GM19193 (cell line): ENCODE data around the gene ANKRD66.

Experiments used
- POLR2A ChIP-seq: IDR thresholded peaks from 4 replicates; pipeline ENCODE4 v1.6.1; 2011; ENCODE audit not compliant: insufficient read depth, insufficient read length; ENCODE audit errors: extremely low read depth

The ANKRD66 gene

DNA sequence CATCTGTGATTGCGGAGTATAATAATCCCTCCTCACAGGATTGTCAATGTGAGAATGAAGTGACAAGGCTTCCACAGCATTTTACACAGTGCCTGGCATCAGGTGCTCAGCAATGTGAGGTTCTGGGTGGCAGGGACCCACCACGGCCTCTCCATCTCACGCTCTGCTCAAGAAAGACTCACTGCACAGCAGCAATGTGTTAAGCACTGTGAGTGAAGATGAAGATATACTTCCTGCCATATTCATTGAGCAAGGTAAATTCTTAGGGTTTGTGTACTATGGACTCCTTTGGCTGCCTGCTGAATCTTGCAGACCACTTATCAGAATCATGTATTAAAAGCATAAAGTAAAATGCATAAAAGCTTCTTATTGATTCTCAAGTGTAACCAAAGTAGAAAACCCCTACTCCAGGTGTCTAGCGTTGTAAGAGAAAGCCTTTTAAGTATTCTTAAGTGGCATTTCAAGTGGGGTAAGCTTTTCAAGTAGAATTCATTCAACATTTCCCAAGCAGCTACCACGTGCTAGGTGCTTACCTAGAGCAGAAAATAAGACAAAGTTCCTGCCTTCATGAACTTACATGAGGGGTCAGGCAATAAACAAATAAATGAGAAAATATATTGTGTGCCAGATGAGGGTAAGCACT, 29.5 kb downstream of the ANKRD66 start:
- TF ChIP-seq POLR2A, result no peak

GRCh38 chr6:46777476-46778346, 31.0 kb downstream of the ANKRD66 start:
- no peak for TF ChIP-seq POLR2A

GRCh38 chr6:46781478-46782378, 35.0 kb downstream of the ANKRD66 start:
- no peak for TF ChIP-seq POLR2A

- TF ChIP-seq POLR2A, result no peak
Measured at GRCh38 chr6:46784535-46784934, 37.8 kb downstream of the ANKRD66 start.

- TF ChIP-seq POLR2A, result no peak
Measured at GRCh38 chr6:46787871-46788540, 41.3 kb downstream of the ANKRD66 start.

DNA sequence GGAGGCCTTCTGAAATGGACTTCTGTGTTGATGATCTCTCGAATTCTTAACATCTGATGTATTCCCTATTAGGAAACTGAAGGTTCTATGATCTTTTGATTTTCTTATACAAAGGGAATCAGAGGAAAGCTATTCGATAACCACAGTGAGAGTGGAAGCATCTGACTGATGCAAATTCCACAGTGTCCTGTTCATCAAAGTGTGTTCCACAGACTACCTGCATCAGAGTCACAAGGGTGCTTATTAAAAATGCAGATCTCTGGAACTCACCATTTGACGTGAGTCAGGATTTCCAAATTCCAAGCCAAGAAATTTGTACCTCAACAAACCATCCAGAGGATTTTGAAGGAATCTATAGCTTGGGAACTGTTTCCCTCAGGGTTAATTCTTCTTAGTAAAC, 42.1 kb downstream of the ANKRD66 start:
- TF ChIP-seq POLR2A, result no peak

DNA sequence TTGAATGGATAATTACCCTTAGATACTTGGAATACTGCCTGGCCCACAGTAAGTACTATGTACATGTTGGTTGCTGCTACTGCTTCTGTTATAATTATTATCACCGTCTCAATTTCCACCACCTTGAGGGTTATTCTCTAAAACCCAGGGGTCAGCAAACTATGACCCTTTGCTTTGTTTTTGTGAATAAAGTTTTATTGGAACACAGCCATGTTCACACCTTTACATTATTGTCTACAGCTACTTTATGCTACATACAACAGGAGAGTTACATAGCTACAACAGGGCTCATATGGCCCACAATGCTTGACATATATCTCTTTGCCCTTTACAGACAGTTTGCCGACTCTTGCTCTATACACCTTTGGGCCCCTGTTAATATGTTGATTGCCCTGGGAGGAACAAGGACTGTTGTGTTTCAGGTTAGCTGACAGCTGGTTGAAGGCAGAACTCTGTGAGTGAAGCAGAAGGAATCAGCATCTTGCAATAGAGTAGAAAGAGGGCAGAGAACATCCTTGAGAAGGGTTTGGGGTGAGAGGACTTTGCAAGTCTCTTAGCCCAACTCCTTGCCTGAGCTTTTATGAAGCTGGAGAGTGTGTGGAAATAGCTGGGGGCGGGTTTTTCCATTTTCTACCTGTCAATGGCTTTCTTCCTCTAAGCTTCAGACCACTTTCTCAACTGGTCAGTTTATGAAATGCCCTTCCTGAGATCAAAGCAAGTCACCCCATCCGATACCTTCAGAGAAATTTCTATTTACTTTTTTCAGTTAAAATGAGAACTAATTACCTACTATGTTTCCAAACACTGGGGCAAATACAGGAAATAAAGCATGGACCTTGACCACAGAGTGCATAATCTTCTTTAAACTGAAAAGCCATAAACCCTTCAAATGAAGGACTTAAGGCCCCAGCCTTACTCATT, 43.0 kb downstream of the ANKRD66 start:
- TF ChIP-seq POLR2A, result no peak

DNA sequence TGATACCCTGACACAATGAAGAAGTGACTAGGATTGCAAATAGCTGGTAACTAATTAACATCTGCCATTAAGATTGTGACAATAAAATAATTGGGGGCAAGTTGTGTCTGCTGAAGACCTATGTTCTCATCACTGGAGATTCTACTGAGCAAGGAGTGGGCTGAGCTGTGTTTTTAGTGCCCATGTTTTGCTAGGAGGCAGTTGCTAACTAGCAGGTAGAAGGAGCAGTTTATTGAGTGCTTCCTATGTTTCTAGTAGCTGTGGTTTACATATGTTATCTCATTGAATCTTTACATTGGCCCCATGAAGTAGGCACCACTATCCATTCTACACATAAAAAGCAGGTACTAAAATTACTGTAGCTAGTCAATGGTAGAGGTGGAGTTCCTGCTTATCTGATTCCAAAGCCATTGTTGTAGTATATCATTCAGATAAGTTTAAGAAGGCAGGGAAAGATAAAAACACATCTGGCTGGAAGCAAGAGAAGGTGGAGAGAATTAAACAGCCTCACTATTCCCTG, 43.7 kb downstream of the ANKRD66 start:
- no peak for TF ChIP-seq POLR2A

DNA sequence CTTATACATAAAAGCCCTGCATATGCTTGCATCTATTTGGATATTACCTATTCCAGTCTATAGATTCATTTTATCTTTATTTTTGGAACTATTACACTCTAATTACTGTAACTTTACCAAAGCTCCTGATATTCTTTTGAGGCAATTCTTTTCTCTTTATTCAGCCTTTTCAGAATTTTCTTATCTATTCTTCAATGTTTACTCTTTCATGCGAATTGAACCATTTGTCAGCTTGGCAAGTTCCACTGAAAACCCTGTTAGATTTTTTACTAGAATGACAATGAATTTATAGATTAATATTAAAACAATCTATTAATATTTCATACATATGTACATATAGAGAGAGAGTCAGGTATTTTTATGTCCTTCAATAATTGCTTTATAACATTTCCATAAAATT, 45.9 kb downstream of the ANKRD66 start:
- no peak for TF ChIP-seq POLR2A

DNA sequence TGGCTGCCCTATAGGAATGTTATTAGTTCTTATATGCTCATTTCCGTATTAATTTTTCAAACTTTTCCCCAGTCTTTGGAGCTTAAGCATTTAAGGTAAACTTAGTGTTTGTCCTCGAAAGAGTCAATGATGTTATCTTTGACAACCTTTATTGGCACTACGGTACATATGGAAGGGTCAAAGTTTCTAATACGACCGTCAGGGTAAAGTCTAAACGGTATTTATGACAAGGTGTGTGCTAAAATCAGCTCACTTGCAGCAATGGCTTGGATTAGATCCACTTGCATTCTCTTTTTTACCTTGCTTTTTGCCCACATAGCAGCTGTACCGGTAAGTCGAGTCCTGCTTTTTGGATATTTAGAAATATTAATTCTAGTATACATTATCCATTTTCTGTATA, 46.4 kb downstream of the ANKRD66 start, which contains the start of gene MEP1A:
Gene MEP1A, plus strand, starts transcription at position 252 of the 400 bp plus-strand sequence. Its CDS starts 10 bp downstream, at position 262.
- TF ChIP-seq POLR2A, result no peak

DNA sequence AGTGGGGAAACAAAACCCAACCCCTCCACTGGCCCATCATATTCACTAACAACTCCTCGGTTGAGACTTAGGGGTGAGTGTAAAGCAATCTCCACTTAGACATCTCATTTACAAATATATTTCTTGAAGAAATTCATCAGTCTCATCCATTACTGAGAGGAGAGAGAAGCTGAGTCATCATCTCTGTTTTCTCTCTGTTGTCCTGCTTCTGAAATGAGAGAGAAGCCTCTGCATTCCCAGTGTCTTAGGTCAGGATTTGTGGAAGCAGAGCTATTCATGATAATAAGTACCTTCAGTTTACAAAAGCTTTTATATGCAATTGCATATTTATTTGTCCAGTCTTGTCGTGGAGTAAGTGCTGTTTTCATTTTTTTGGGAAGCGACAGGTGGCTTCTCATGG, 47.3 kb downstream of the ANKRD66 start:
- TF ChIP-seq POLR2A, result no peak

DNA sequence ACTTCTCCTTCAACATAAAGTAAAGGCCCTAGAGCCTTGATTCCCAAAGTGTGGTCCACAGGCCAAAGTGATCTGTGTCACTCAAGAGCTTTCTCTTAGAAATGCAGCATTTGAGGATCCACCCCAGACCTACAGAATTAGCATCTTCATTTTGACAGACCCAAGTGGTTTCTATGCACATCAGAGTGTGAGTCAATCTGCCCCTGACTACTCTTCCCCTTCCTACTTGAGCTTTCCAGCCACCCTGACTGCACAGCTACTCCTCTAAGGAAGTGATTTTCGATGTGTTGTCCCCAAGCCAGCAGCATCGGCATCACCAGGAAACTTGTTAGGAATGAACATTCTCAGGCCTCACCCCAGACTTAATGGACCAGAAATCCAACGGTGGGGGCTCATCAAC, 49.1 kb downstream of the ANKRD66 start:
- TF ChIP-seq POLR2A, result no peak

DNA sequence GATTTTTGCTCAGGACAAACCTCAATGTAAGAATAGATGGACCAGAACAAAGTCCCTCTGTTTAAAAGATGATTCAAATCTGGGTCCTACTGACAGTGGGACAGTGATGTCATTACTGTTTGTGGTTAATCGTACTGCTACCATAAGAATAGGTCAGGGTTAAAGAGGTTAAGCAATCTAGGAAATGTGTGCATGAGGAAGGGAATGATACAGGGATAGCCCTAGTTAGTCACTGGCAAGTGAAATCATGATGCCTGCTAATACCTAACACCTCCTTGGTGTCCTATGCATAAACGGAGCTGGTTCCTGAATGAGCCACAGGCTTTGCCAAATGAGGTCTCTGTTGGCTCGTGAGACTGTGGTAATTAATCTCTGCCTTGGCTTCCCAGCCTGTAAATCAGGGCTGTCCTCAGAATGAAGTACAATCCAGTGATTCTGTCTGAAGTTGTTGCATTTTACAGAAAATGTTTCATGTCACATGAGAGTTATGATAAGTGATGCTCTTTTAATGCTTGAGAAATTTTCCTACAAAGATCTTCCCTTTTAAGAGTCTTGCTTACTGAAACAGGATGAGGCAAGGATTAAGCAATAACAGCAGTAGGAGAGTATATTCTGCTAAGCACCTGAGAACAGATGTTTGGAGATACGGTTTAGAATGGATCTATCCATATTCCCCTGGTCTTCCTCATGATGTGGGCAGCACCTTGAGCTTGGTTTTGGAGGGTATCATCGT, 50.3 kb downstream of the ANKRD66 start:
- TF ChIP-seq POLR2A, result no peak
